Thyroid gland (tissue), 4 donors: ENCODE measurements around the gene LRRC8D. TPM values are rescaled to one million over a fixed set of nuclear protein-coding genes. Genes with fewer than 3 reads are reported as not detected.
A peak's percentile ranks its signal among the peaks of the same experiment; 100 is the strongest.

Experiments used
- DNase-seq, 2 donors: peaks; one replicate each; pipeline ENCODE4 v3.0.0-alpha.2; 2019
- H3K27ac ChIP-seq, 3 donors: fragments of 200-600 bp; sonication (generic); 1 replicate in 2 of 3; 2 replicates in 1 of 3; pipeline ENCODE4 v1.5.1; 2016 to 2019; ENCODE audit warnings: mild to moderate bottlenecking in 1 of 3, moderate library complexity in 1 of 3
- H3K27me3 ChIP-seq: fragments of 200-600 bp; sonication (generic); one replicate; pipeline ENCODE4 v1.5.1; 2019
- H3K36me3 ChIP-seq, 2 donors: fragments of 200-600 bp; sonication (generic); one replicate each; pipeline ENCODE4 v1.5.1; 2016 to 2019
- H3K4me1 ChIP-seq, 2 donors: fragments of 200-600 bp; sonication (generic); one replicate each; pipeline ENCODE4 v1.5.1; 2017 to 2019
- H3K4me3 ChIP-seq, 3 donors: fragments of 200-600 bp; sonication (generic); replicated peaks in 1 of 3; 1 replicate in 2 of 3; 2 replicates in 1 of 3; pipeline ENCODE4 v1.5.1; 2016; ENCODE audit warnings: mild to moderate bottlenecking in 1 of 3
- H3K9me3 ChIP-seq: fragments of 200-600 bp; sonication (generic); one replicate; pipeline ENCODE4 v1.5.1; 2017
- POLR2A ChIP-seq, 2 donors: fragments of 450-650 bp; IDR thresholded peaks; one replicate each; pipeline ENCODE4 v1.6.1; 2017; ENCODE audit warnings: antibody characterized with exemption in 2 of 2, mild to moderate bottlenecking in 2 of 2, moderate library complexity in 1 of 2
- WGBS, 2 donors: methylation state at CpG; one replicate each; pipeline ENCODE4 v1.1.5; 2017; 5-methylcytosine and 5-hydroxymethylcytosine counted together
- intact Hi-C: fragments of 100-400 bp; cut with DNase I; formaldehyde crosslinking; loops from one replicate; pipeline ENCODE4 v1.15.1; 2023
- total RNA-seq, 4 donors: library from RNA; depleted of rRNA; stranded (reverse); fragments of >200 nt; gene quantifications; one replicate each; pipeline ENCODE4 v1.2.3, GENCODE V29; 2016
- TF ChIP-seq, protein P1 (sequence below), 6 experiments: fragments of 200-600 bp in 3 of 6; fragments of 450-650 bp in 3 of 6; sonication (generic) in 3 of 6; IDR thresholded peaks; one replicate each; pipeline ENCODE4 v1.5.1; 2016 to 2019; ENCODE audit warnings: antibody characterized with exemption in 6 of 6, mild to moderate bottlenecking in 2 of 6, inconsistent platforms in 1 of 6, moderate library complexity in 1 of 6

Gene LRRC8D
- total RNA-seq, 4 donors from 2014 or later = 21.1 to 46.7 (median 35.3) TPM

DNA sequence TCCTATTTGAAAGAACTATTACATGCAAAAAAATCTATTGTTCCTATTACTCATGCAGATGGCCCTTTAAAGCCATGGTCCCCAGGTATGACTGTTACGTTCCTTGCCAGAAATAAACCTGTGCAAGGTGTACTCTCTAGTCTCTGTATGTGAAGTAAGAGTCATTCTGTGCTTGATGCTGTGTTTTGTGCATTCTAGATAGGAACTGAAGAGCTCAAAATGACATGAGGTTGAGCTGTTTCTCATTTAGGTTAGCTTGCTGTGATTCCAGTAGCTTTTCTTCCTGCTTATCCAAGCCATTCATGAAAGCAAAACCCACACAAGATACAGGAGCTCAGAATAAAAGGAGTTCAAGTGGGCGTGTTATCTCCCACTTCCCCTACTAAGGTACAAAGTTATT is 109.7 kb downstream of the LRRC8D start:
- 28 to 50% methylated on average over 2 of the region's 2 CpGs for WGBS, 2 donors
- Histone ChIP-seq H3K4me3 (no peak overlapping the region), H3K4me1 (peaks cover 32 to 38% of the 10 kb centered on the region in 2 donors), H3K9me3 (no peaks in the 10 kb centered on the region), H3K27ac (peak overlapping the region; percentile 49 to 64 (median 61)), H3K27me3 (no peaks in the 10 kb centered on the region), H3K36me3 (peaks cover 0 to 7% of the 10 kb centered on the region in 2 donors)
- intact Hi-C loops = no loop called here
- TF ChIP-seq, protein P1, sequence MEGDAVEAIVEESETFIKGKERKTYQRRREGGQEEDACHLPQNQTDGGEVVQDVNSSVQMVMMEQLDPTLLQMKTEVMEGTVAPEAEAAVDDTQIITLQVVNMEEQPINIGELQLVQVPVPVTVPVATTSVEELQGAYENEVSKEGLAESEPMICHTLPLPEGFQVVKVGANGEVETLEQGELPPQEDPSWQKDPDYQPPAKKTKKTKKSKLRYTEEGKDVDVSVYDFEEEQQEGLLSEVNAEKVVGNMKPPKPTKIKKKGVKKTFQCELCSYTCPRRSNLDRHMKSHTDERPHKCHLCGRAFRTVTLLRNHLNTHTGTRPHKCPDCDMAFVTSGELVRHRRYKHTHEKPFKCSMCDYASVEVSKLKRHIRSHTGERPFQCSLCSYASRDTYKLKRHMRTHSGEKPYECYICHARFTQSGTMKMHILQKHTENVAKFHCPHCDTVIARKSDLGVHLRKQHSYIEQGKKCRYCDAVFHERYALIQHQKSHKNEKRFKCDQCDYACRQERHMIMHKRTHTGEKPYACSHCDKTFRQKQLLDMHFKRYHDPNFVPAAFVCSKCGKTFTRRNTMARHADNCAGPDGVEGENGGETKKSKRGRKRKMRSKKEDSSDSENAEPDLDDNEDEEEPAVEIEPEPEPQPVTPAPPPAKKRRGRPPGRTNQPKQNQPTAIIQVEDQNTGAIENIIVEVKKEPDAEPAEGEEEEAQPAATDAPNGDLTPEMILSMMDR (IDR thresholded peaks at IDR 0.05) = no peak
- peak in 1 of 2 donors; percentile 14 for TF ChIP-seq POLR2A (IDR thresholded peaks at IDR 0.05)
- no peak for DNase-seq

DNA sequence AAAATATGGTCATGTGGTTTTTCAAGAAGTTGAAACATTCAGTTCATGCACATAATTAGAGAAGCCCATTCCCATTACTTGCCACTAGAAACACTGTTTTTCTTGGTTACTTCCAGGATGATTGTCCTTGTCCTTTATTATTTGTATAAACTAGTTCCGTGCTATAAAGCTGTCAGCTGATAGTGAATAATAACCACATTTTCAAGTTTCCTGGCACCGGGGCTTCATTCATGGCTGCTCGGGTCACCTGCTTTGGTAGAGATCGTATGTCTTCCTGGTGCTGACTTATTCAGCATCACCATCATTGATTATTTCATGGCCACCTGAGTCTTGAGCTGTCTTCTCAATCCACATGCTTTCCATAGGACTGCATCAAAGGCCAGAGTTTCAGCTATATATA is 111.1 kb downstream of the LRRC8D start:
- H3K27ac ChIP-seq = peak overlapping the region in 1 of 3 donors; percentile 61
- no peaks in the 10 kb centered on the region for H3K9me3 ChIP-seq
- H3K36me3 ChIP-seq = peaks cover 0 to 7% of the 10 kb centered on the region in 2 donors
- H3K4me1 ChIP-seq = peaks cover 43% of the 10 kb centered on the region in 2 donors
- 94 to 96% methylated on average over 4 of the region's 4 CpGs for WGBS, 2 donors
- intact Hi-C loops = no loop called here
- no peak for TF ChIP-seq POLR2A (IDR thresholded peaks at IDR 0.05)
- TF ChIP-seq, protein P1 (IDR thresholded peaks at IDR 0.05) = no peak
- DNase-seq = no peak
- H3K4me3 ChIP-seq = no peak overlapping the region
- H3K27me3 ChIP-seq = no peaks in the 10 kb centered on the region

DNA sequence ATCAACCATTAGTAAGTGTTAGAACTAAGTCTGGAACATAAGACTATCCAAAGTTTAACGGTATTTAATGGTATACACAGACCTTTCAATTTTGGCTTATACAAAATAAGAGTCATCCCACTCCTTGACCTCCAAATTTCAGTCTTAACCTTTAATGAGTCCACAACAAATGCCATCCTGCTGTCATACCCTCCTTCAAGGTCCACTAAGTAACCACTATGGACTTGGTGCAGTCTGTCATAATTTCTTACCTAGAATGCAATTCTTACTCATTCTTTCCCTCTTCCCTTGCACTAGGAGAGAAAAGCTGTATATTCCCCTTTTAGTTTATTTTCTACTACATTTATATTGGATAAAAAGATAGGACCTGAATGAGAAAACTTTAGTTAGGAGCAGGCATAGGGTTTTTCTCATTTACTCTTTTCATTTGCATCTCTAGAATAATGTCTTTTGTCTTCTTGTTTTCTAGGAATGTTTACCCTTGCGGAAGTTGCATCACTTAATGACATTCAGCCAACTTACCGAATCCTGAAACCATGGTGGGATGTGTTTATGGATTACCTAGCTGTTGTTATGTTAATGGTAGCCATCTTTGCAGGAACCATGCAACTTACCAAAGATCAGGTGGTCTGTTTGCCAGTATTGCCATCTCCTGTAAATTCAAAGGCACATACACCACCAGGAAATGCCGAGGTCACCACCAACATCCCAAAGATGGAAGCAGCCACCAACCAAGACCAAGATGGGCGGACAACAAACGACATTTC is 111.9 kb downstream of the LRRC8D start:
- Histone ChIP-seq H3K27ac (no peak overlapping the region), H3K27me3 (no peaks in the 10 kb centered on the region), H3K9me3 (no peaks in the 10 kb centered on the region), H3K36me3 (peaks cover 0 to 7% of the 10 kb centered on the region in 2 donors), H3K4me1 (peaks cover 49% of the 10 kb centered on the region in 2 donors), H3K4me3 (no peak overlapping the region)
- WGBS, 2 donors = 95 to 97% methylated on average over 6 of the region's 6 CpGs
- intact Hi-C loops = no loop called here
- no peak for DNase-seq
- TF ChIP-seq, protein P1 (IDR thresholded peaks at IDR 0.05) = no peak
- no peak for TF ChIP-seq POLR2A (IDR thresholded peaks at IDR 0.05)

DNA sequence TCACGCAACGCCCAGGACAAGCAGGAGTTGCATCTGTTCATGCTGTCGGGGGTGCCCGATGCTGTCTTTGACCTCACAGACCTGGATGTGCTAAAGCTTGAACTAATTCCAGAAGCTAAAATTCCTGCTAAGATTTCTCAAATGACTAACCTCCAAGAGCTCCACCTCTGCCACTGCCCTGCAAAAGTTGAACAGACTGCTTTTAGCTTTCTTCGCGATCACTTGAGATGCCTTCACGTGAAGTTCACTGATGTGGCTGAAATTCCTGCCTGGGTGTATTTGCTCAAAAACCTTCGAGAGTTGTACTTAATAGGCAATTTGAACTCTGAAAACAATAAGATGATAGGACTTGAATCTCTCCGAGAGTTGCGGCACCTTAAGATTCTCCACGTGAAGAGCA is 113.6 kb downstream of the LRRC8D start:
- Histone ChIP-seq H3K4me1 (peaks cover 53 to 58% of the 10 kb centered on the region in 2 donors), H3K27ac (peak overlapping the region; percentile 72 to 84 (median 83)), H3K4me3 (no peak overlapping the region), H3K9me3 (no peaks in the 10 kb centered on the region), H3K36me3 (peaks cover 0 to 7% of the 10 kb centered on the region in 2 donors), H3K27me3 (no peaks in the 10 kb centered on the region)
- peak; percentile 72 to 74 for DNase-seq
- TF ChIP-seq, protein P1 (IDR thresholded peaks at IDR 0.05) = no peak
- TF ChIP-seq POLR2A (IDR thresholded peaks at IDR 0.05) = peak in 1 of 2 donors; percentile 44
- 40 to 68% methylated on average over 11 of the region's 11 CpGs for WGBS, 2 donors
- intact Hi-C loops = no loop called here

DNA sequence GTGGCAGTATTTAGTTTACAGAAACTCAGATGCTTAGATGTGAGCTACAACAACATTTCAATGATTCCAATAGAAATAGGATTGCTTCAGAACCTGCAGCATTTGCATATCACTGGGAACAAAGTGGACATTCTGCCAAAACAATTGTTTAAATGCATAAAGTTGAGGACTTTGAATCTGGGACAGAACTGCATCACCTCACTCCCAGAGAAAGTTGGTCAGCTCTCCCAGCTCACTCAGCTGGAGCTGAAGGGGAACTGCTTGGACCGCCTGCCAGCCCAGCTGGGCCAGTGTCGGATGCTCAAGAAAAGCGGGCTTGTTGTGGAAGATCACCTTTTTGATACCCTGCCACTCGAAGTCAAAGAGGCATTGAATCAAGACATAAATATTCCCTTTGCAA is 114.4 kb downstream of the LRRC8D start:
- intact Hi-C loops = no loop called here
- Histone ChIP-seq H3K4me1 (peaks cover 53 to 58% of the 10 kb centered on the region in 2 donors), H3K36me3 (peaks cover 0 to 7% of the 10 kb centered on the region in 2 donors), H3K27me3 (no peaks in the 10 kb centered on the region), H3K9me3 (no peaks in the 10 kb centered on the region), H3K4me3 (no peak overlapping the region), H3K27ac (peak overlapping the region; percentile 72 to 84 (median 83))
- TF ChIP-seq, protein P1 (IDR thresholded peaks at IDR 0.05) = no peak
- TF ChIP-seq POLR2A (IDR thresholded peaks at IDR 0.05) = no peak
- WGBS, 2 donors = 61 to 75% methylated on average over 4 of the region's 4 CpGs
- peak; percentile 69 to 77 for DNase-seq
